Smooth muscle cell (in vitro differentiated cells): ENCODE measurements around the gene CPNE6. TPM values are rescaled to one million over a fixed set of nuclear protein-coding genes. Genes with fewer than 3 reads are reported as not detected.

ENCODE experiments used
- DNase-seq: peaks from one replicate; lab custom pipeline; 2025; ENCODE audit not compliant: unreplicated experiment; lab: John Stamatoyannopoulos, UW
- H2AFZ ChIP-seq: fragments of 200-600 bp; sonication (generic); 2 replicates; pipeline ENCODE4 v1.6.0; 2016; ENCODE audit warnings: antibody characterized with exemption, low read depth, mild to moderate bottlenecking
- H3F3A ChIP-seq: fragments of 200-600 bp; sonication (generic); 2 replicates; pipeline ENCODE4 v1.6.0; 2017; ENCODE audit warnings: antibody characterized with exemption, low read depth
- H3K27ac ChIP-seq: fragments of 200-600 bp; sonication (generic); 2 replicates; pipeline ENCODE4 v1.5.1; 2016; ENCODE audit warnings: low read depth, mild to moderate bottlenecking
- H3K27me3 ChIP-seq: fragments of 200-600 bp; sonication (generic); 2 replicates; pipeline ENCODE4 v1.6.1; 2016; ENCODE audit warnings: low read depth, mild to moderate bottlenecking
- H3K36me3 ChIP-seq: fragments of 200-600 bp; sonication (generic); 2 replicates; pipeline ENCODE4 v1.5.1; 2016; ENCODE audit warnings: low read depth
- H3K4me1 ChIP-seq: fragments of 200-600 bp; sonication (generic); 2 replicates; pipeline ENCODE4 v1.5.1; 2016; ENCODE audit warnings: low read depth
- H3K4me2 ChIP-seq: fragments of 200-600 bp; sonication (generic); 2 replicates; pipeline ENCODE4 v1.6.0; 2016; ENCODE audit warnings: mild to moderate bottlenecking
- H3K4me3 ChIP-seq: fragments of 200-600 bp; sonication (generic); 2 replicates; pipeline ENCODE4 v1.5.1; 2016; ENCODE audit warnings: mild to moderate bottlenecking
- H3K79me2 ChIP-seq: fragments of 200-600 bp; sonication (generic); 2 replicates; pipeline ENCODE4 v1.6.0; 2016; ENCODE audit warnings: low read depth, mild to moderate bottlenecking
- H3K9ac ChIP-seq: fragments of 200-600 bp; sonication (generic); 2 replicates; pipeline ENCODE4 v1.6.0; 2016; ENCODE audit warnings: low read depth
- H3K9me3 ChIP-seq: fragments of 200-600 bp; sonication (generic); replicated peaks from 2 replicates; pipeline ENCODE4 v1.5.1; 2016; ENCODE audit warnings: low read depth
- H4K20me1 ChIP-seq: fragments of 200-600 bp; sonication (generic); 2 replicates; pipeline ENCODE4 v1.6.0; 2016; ENCODE audit warnings: low read depth
- WGBS: methylation state at CpG from one replicate; pipeline ENCODE4 v1.1.7; 2016; ENCODE audit warnings: low lambda C conversion rate; 5-methylcytosine and 5-hydroxymethylcytosine counted together
- polyA plus RNA-seq: library from polyadenylated mRNA; unstranded; fragments of >200 nt; fragmentation: Nextera tagmentation; extraction: Ambion mirVana; gene quantifications from 2 replicates; pipeline ENCODE4 v1.2.1, GENCODE V29; 2016
- total RNA-seq: library from RNA; depleted of rRNA; stranded (reverse); fragments of >200 nt; gene quantifications from 2 replicates; pipeline ENCODE4 v1.2.3, GENCODE V29; 2014
- TF ChIP-seq, protein P1 (sequence below): fragments of 200-600 bp; sonication (generic); IDR thresholded peaks from 2 replicates; pipeline ENCODE4 v1.5.1; 2017; ENCODE audit warnings: borderline replicate concordance, mild to moderate bottlenecking, antibody characterized with exemption; ENCODE audit not compliant: insufficient read depth, poor library complexity, severe bottlenecking

CPNE6 gene
- total and polyA plus RNA-seq, 2 experiments from 2014 or later, result not detected

DNA sequence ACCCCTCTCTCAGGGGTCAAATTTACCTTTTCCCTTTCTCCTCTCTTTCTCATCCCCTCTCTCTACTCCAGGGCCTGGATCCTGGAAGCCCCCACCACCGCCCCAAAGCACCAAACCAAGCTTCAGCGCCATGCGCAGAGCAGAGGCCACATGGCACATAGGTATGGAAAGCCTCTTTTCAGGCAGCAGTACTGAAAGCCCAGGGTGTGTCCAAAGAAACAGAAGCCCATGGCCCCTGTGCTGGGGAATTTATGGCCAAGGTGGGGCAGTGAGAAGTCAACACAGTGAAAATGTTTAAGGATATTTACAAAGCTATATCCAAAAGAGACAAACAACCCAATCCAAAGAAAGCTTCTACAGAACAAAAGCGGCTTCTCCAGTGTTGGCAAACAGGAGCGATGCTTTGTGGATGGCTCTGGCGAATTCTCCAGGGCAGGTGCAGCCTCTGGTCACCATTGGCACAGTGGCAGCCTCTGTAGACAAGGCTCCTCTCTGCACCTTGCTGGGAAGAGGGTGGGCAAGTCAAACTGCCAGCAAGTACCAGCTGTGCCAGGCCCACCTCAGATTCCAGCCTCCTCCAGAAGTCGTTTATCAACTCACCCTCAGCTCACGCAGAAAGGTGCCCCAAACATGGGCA is 4.7 kb upstream of the CPNE6 start:
- TF ChIP-seq, protein P1, sequence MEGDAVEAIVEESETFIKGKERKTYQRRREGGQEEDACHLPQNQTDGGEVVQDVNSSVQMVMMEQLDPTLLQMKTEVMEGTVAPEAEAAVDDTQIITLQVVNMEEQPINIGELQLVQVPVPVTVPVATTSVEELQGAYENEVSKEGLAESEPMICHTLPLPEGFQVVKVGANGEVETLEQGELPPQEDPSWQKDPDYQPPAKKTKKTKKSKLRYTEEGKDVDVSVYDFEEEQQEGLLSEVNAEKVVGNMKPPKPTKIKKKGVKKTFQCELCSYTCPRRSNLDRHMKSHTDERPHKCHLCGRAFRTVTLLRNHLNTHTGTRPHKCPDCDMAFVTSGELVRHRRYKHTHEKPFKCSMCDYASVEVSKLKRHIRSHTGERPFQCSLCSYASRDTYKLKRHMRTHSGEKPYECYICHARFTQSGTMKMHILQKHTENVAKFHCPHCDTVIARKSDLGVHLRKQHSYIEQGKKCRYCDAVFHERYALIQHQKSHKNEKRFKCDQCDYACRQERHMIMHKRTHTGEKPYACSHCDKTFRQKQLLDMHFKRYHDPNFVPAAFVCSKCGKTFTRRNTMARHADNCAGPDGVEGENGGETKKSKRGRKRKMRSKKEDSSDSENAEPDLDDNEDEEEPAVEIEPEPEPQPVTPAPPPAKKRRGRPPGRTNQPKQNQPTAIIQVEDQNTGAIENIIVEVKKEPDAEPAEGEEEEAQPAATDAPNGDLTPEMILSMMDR, result no peak
- no peak overlapping the region for H3K4me2 ChIP-seq
- H3K4me1 ChIP-seq, result no peaks in the 10 kb centered on the region
- no peak for DNase-seq
- H4K20me1 ChIP-seq, result no peaks in the 10 kb centered on the region
- H3K36me3 ChIP-seq, result no peaks in the 10 kb centered on the region
- no peaks in the 10 kb centered on the region for H3K9me3 ChIP-seq
- no peaks in the 10 kb centered on the region for H3F3A ChIP-seq
- WGBS, result 84% methylated on average over 8 of the region's 8 CpGs
- no peaks in the 10 kb centered on the region for H3K79me2 ChIP-seq
- H3K9ac ChIP-seq, result no peak overlapping the region
- H2AFZ ChIP-seq, result no peak overlapping the region
- no peak overlapping the region for H3K27ac ChIP-seq
- H3K4me3 ChIP-seq, result no peak overlapping the region
- peaks cover 17% of the 10 kb centered on the region for H3K27me3 ChIP-seq

GRCh38 chr14:24067133-24068082 is 4.0 kb upstream of the CPNE6 start:
- Histone ChIP-seq H3K36me3 (no peaks in the 10 kb centered on the region), H3K4me1 (no peaks in the 10 kb centered on the region), H3K9ac (no peak overlapping the region), H3K27me3 (peaks cover 17% of the 10 kb centered on the region), H3K9me3 (no peaks in the 10 kb centered on the region), H3K27ac (no peak overlapping the region), H2AFZ (no peak overlapping the region), H3K4me3 (no peak overlapping the region), H3K4me2 (no peak overlapping the region), H4K20me1 (no peaks in the 10 kb centered on the region), H3K79me2 (no peaks in the 10 kb centered on the region), H3F3A (no peaks in the 10 kb centered on the region)
- 88% methylated on average over 12 of the region's 12 CpGs for WGBS
- DNase-seq, result no peak
- TF ChIP-seq, protein P1, result no peak

- H3K9me3 ChIP-seq, result no peaks in the 10 kb centered on the region
- no peaks in the 10 kb centered on the region for H3F3A ChIP-seq
- no peaks in the 10 kb centered on the region for H3K79me2 ChIP-seq
- H3K36me3 ChIP-seq, result no peaks in the 10 kb centered on the region
- TF ChIP-seq, protein P1, result no peak
- no peak overlapping the region for H2AFZ ChIP-seq
- H3K27me3 ChIP-seq, result peaks cover 17% of the 10 kb centered on the region
- H3K4me3 ChIP-seq, result no peak overlapping the region
- H3K27ac ChIP-seq, result no peak overlapping the region
- no peak for DNase-seq
- no peak overlapping the region for H3K9ac ChIP-seq
- WGBS, result 94% methylated on average over 9 of the region's 10 CpGs
- no peaks in the 10 kb centered on the region for H3K4me1 ChIP-seq
- H4K20me1 ChIP-seq, result no peaks in the 10 kb centered on the region
- H3K4me2 ChIP-seq, result no peak overlapping the region
These were observed 2.5 kb upstream of the CPNE6 start for GRCh38 chr14:24068711-24069410.
